SU-DHL-6 (cell line): ENCODE measurements around the gene TMEM128.

Source experiments
- CTCF ChIP-seq: fragments of 200-600 bp; sonication (generic); IDR thresholded peaks from one replicate; pipeline ENCODE4 v1.5.1; 2017; ENCODE audit warnings: antibody characterized with exemption, mild to moderate bottlenecking, low read length, moderate library complexity; ENCODE audit not compliant: insufficient read depth, poor library complexity, severe bottlenecking
- EZH2phosphoT487 ChIP-seq: fragments of 200-600 bp; sonication (generic), shearing (Covaris generic); conservative IDR thresholded peaks from 2 replicates; pipeline ENCODE4 v1.6.1; 2018; ENCODE audit warnings: mild to moderate bottlenecking, antibody characterized with exemption, low read length, moderate library complexity, mixed read lengths

GRCh38 chr4:4202510-4202909 is 45.5 kb downstream of the TMEM128 start:
- TF ChIP-seq CTCF (no peak), EZH2phosphoT487 (no peak)
